Measurements from ENCODE around the gene DYNLT5. TPM values are rescaled to one million over a fixed set of nuclear protein-coding genes. Genes with fewer than 3 reads are reported as not detected.

Gene DYNLT5
- polyA plus RNA-seq, 3 donors: 0.08 to 0.54 (median 0.28) TPM

- Histone ChIP-seq H3K27ac (ENCODE audit: low read depth in 1 of 2, low read length in 2 of 2) (no peak overlapping the region), H3K4me2 (replicated peaks; ENCODE audit: extremely low read depth, low read length, poor library complexity, severe bottlenecking) (no peak overlapping the region), H3K4me3 (replicated peaks in 1 of 3; ENCODE audit: low read depth in 2 of 3, low read length in 3 of 3) (no peak overlapping the region), H3K4me1 (ENCODE audit: control insufficient read depth in 1 of 2, insufficient read depth in 2 of 2, low read length in 2 of 2) (no peaks in the 10 kb centered on the region), H3K9ac (ENCODE audit: insufficient read depth, low read length, poor library complexity, severe bottlenecking) (no peak overlapping the region), H3K27me3 (ENCODE audit: control insufficient read depth in 2 of 2, insufficient read depth in 2 of 2, low read length in 2 of 2) (no peaks in the 10 kb centered on the region), H3K79me2 (ENCODE audit: insufficient read depth, low read length) (no peaks in the 10 kb centered on the region), H4K20me1 (ENCODE audit: insufficient read depth, low read length) (no peaks in the 10 kb centered on the region), H2AFZ (ENCODE audit: insufficient read depth, low read depth, low read length, poor library complexity, severe bottlenecking) (no peak overlapping the region), H3K36me3 (replicated peaks in 1 of 2; ENCODE audit: control insufficient read depth in 1 of 2, insufficient read depth in 2 of 2, low read length in 2 of 2) (no peaks in the 10 kb centered on the region), H3K9me3 (replicated peaks in 1 of 2; ENCODE audit: control insufficient read depth in 1 of 2, insufficient read depth in 1 of 2, low read length in 2 of 2) (no peaks in the 10 kb centered on the region)
- no peaks in the 10 kb centered on the region for H3K36me3 Mint-ChIP-seq
- H3K4me3 Mint-ChIP-seq: no peak overlapping the region
- no CpG with 5 or more reads among the region's 2 CpGs for WGBS (ENCODE audit: insufficient coverage)
- intact Hi-C loops (cut with micrococcal nuclease): no loop called here
- no peak overlapping the region for H3K27ac Mint-ChIP-seq
- TF ChIP-seq, protein P1, sequence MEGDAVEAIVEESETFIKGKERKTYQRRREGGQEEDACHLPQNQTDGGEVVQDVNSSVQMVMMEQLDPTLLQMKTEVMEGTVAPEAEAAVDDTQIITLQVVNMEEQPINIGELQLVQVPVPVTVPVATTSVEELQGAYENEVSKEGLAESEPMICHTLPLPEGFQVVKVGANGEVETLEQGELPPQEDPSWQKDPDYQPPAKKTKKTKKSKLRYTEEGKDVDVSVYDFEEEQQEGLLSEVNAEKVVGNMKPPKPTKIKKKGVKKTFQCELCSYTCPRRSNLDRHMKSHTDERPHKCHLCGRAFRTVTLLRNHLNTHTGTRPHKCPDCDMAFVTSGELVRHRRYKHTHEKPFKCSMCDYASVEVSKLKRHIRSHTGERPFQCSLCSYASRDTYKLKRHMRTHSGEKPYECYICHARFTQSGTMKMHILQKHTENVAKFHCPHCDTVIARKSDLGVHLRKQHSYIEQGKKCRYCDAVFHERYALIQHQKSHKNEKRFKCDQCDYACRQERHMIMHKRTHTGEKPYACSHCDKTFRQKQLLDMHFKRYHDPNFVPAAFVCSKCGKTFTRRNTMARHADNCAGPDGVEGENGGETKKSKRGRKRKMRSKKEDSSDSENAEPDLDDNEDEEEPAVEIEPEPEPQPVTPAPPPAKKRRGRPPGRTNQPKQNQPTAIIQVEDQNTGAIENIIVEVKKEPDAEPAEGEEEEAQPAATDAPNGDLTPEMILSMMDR (IDR thresholded peaks at IDR 0.05): no peak
- peaks cover 0 to 5% (median 0%) of the 10 kb centered on the region in 7 donors for H3K9me3 Mint-ChIP-seq
- no peak for DNase-seq
- no peaks in the 10 kb centered on the region for H3K27me3 Mint-ChIP-seq (ENCODE audit: low read depth in 3 of 3)
- H3K4me1 Mint-ChIP-seq: peaks cover 2% of the 10 kb centered on the region
These were observed 6.8 kb upstream of the DYNLT5 start for GRCh38 chr1:66745451-66745850.

DNA sequence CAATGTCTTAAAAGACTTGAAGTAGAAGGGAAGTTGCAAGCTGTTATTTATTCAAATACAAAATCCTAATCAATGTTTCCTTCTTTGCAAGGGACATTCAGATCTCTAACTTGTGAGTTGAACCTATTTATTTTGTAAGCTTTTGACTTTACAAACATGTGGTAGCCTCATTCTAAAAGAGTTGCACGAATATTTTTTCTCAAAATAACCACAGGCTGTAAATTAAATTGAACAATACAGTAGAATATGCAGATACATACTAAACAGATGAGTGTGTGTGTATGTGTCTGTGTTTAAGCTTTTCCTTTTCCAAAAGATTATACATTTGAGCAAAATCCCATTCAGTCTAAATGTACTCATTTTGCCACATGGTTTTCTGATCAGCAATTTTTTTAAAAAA, 4.8 kb upstream of the DYNLT5 start:
- Mint-ChIP-seq H3K27me3 (ENCODE audit: low read depth in 3 of 3) (no peaks in the 10 kb centered on the region), H3K4me1 (peaks cover 21% of the 10 kb centered on the region), H3K9me3 (peaks cover 0 to 4% (median 0%) of the 10 kb centered on the region in 7 donors), H3K36me3 (no peaks in the 10 kb centered on the region), H3K27ac (no peak overlapping the region), H3K4me3 (no peak overlapping the region)
- Histone ChIP-seq H3K27ac (ENCODE audit: low read depth in 1 of 2, low read length in 2 of 2) (no peak overlapping the region), H4K20me1 (ENCODE audit: insufficient read depth, low read length) (no peaks in the 10 kb centered on the region), H3K4me1 (ENCODE audit: control insufficient read depth in 1 of 2, insufficient read depth in 2 of 2, low read length in 2 of 2) (peaks cover 16% of the 10 kb centered on the region in 2 donors), H3K27me3 (ENCODE audit: control insufficient read depth in 2 of 2, insufficient read depth in 2 of 2, low read length in 2 of 2) (no peaks in the 10 kb centered on the region), H3K9ac (ENCODE audit: insufficient read depth, low read length, poor library complexity, severe bottlenecking) (no peak overlapping the region), H3K4me2 (replicated peaks; ENCODE audit: extremely low read depth, low read length, poor library complexity, severe bottlenecking) (no peak overlapping the region), H3K36me3 (replicated peaks in 1 of 2; ENCODE audit: control insufficient read depth in 1 of 2, insufficient read depth in 2 of 2, low read length in 2 of 2) (no peaks in the 10 kb centered on the region), H3K9me3 (replicated peaks in 1 of 2; ENCODE audit: control insufficient read depth in 1 of 2, insufficient read depth in 1 of 2, low read length in 2 of 2) (no peaks in the 10 kb centered on the region), H3K79me2 (ENCODE audit: insufficient read depth, low read length) (no peaks in the 10 kb centered on the region), H2AFZ (ENCODE audit: insufficient read depth, low read depth, low read length, poor library complexity, severe bottlenecking) (no peak overlapping the region), H3K4me3 (replicated peaks in 1 of 3; ENCODE audit: low read depth in 2 of 3, low read length in 3 of 3) (no peak overlapping the region)
- intact Hi-C loops (cut with micrococcal nuclease): no loop called here
- DNase-seq: no peak
- TF ChIP-seq, protein P1 (IDR thresholded peaks at IDR 0.05): no peak
- no CpG with 5 or more reads among the region's 1 CpG for WGBS (ENCODE audit: insufficient coverage)

Data from CD14-positive monocyte (primary cell).